GM10266 (cell line): ENCODE results near the gene ZMAT3.

Source experiments
- DNase-seq: peaks from one replicate; pipeline ENCODE4 v3.0.0; 2012; ENCODE audit errors: extremely low spot score
- CTCF ChIP-seq: IDR thresholded peaks from 2 replicates; pipeline ENCODE4 v1.5.1; 2012; ENCODE audit warnings: mild to moderate bottlenecking, low read depth; ENCODE audit not compliant: control insufficient read depth, insufficient read depth; ENCODE audit errors: missing control alignments

Gene ZMAT3

DNA sequence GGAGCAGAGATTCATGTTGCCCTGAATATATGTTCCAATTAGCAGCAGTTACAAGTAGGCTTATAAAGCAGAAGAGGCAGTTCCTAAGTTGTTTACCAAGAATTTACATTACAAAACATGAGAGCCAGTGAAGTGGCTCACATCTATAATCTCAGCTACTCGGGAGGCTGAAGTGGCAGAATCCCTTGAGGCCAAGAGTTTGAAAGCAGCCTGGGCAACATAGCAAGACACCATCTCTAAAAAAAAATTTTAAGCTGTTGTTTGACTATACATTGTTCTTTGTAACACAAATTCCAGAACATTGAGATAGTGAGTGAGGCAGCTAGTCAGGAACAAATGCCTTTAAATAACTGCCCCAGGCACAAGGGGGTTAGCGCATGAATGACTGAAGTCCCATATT is 10.3 kb upstream of the ZMAT3 start:
- no peak for TF ChIP-seq CTCF
- no peak for DNase-seq

- no peak for DNase-seq
- no peak for TF ChIP-seq CTCF
These were observed 7.9 kb upstream of the ZMAT3 start for GRCh38 chr3:179079537-179079936.

GRCh38 chr3:179076243-179077027 is 4.8 kb upstream of the ZMAT3 start:
- no peak for TF ChIP-seq CTCF
- DNase-seq: peak; percentile 51

GRCh38 chr3:179074656-179075055 is 3.0 kb upstream of the ZMAT3 start:
- TF ChIP-seq CTCF: no peak
- peak; percentile 50 for DNase-seq

DNA sequence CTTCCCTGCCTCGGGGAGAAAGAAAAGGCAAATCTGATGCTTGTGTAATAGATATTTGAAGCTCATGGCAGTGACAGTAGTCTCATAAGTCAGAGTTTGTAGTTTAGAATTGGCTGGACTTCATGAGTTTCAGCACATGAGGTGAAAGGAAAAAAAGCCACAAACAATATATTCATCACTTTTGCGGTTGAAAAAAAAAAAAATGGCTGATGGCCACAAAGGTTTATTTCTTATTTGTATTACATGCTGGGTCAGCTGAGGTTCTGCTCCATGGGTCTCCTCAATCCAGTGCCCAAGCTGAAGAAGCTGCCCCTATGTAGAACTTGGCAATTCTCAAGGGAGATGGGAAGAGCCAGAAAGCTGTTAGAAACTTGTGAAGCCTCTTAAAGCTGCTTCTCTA is 2.2 kb upstream of the ZMAT3 start:
- DNase-seq: no peak
- no peak for TF ChIP-seq CTCF

- TF ChIP-seq CTCF: no peak
- peak; percentile 69 for DNase-seq
These were observed 460 bp upstream of the ZMAT3 start for GRCh38 chr3:179072100-179072438.

DNA sequence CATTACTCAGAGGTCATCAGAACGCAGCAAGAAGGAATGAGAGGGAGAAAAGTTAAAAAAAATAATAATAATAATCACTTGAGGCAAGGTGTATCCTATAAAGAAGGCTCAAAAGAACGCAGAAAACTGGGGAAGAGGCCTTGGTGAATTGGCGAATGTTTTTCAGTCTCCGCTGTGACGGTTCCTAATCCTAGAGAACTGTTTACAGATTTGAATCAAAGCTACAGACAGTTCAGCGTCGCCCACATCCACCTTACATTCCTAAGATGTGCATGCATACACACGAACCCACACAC is 634 bp downstream of the ZMAT3 start:
- DNase-seq: no peak
- TF ChIP-seq CTCF: no peak
